Lung (tissue), 12 donors: ENCODE results near the gene RHOBTB1. TPM values are rescaled to one million over a fixed set of nuclear protein-coding genes. Genes with fewer than 3 reads are reported as not detected.

Experiments
- ATAC-seq: fragments of 200-7000 bp; cut with Tn5 transposase; one replicate; pipeline ENCODE4 v1.9.1; 2020; ENCODE audit warnings: moderate number of reproducible peaks; ENCODE audit not compliant: insufficient read depth, low FRiP score
- DNase-seq, 3 donors: peaks; one replicate each; pipeline ENCODE4 v3.0.0-alpha.2; 2013 to 2017
- H3K27ac ChIP-seq, 2 donors: one replicate each; pipeline ENCODE4 v1.5.1; 2013; ENCODE audit warnings: mild to moderate bottlenecking in 2 of 2, moderate library complexity in 2 of 2, control low read depth in 1 of 2, inconsistent platforms in 1 of 2, low read depth in 1 of 2, low read length in 1 of 2
- H3K27me3 ChIP-seq, 3 donors: one replicate each; pipeline ENCODE4 v1.5.1; 2013; ENCODE audit warnings: low read length in 2 of 3; ENCODE audit not compliant: control insufficient read depth in 3 of 3, insufficient read depth in 3 of 3
- H3K36me3 ChIP-seq, 4 donors: one replicate each; pipeline ENCODE4 v1.5.1; 2013; ENCODE audit warnings: low read length in 4 of 4, mild to moderate bottlenecking in 1 of 4, moderate library complexity in 1 of 4; ENCODE audit not compliant: control insufficient read depth in 4 of 4, insufficient read depth in 4 of 4
- H3K4me1 ChIP-seq, 5 donors: one replicate each; pipeline ENCODE4 v1.5.1; 2013; ENCODE audit warnings: low read length in 5 of 5, mild to moderate bottlenecking in 2 of 5, moderate library complexity in 1 of 5; ENCODE audit not compliant: control insufficient read depth in 5 of 5, insufficient read depth in 5 of 5
- H3K4me3 ChIP-seq: one replicate; pipeline ENCODE4 v1.5.1; 2013; ENCODE audit warnings: mild to moderate bottlenecking, control low read depth, moderate library complexity
- H3K9ac ChIP-seq, 2 donors: one replicate each; pipeline ENCODE4 v1.5.1; 2013; ENCODE audit warnings: low read length in 2 of 2, control low read depth in 1 of 2; ENCODE audit not compliant: insufficient read depth in 1 of 2
- H3K9me3 ChIP-seq, 4 donors: one replicate each; pipeline ENCODE4 v1.5.1; 2013; ENCODE audit warnings: low read length in 3 of 4, mild to moderate bottlenecking in 1 of 4, moderate library complexity in 1 of 4; ENCODE audit not compliant: control insufficient read depth in 4 of 4, insufficient read depth in 3 of 4
- CTCF ChIP-seq: IDR thresholded peaks from 2 replicates; pipeline ENCODE4 v1.5.1; 2012; ENCODE audit warnings: mild to moderate bottlenecking; ENCODE audit errors: control extremely low read depth, extremely low read depth
- WGBS, 2 donors: extraction: QIAGEN DNeasy Blood & Tissue Kit; methylation state at CpG; one replicate each; pipeline ENCODE4 v1.1.7; 2013; 5-methylcytosine and 5-hydroxymethylcytosine counted together
- polyA plus RNA-seq, 2 donors: library from polyadenylated mRNA; stranded (reverse); fragments of 200-250 nt; gene quantifications; one replicate each; pipeline ENCODE4 v1.2.1, GENCODE V29; 2013
- total RNA-seq, 2 donors: library from RNA; depleted of rRNA in 1 of 2; stranded (reverse); fragments of >200 nt in 1 of 2; gene quantifications; one replicate each; pipeline ENCODE4 v1.2.1, GENCODE V29; 2014 to 2021
- donor health status: control.
- donor health status: control.
- donor health status: Bipolar disorder and iron deficiency.
- donor health status: healthy.
- donor health status: DM: yes; HTN: yes; CAD: no.

The RHOBTB1 gene
- total and polyA plus RNA-seq, 4 donors = 4.8 to 27.2 (median 8.0) TPM

- ATAC-seq (no peak), DNase-seq (no peak)
- H3K4me3 ChIP-seq = no peak overlapping the region
- TF ChIP-seq CTCF = no peak
- H3K36me3 ChIP-seq = no peaks in the 10 kb centered on the region
- peaks cover 0 to 7% (median 1%) of the 10 kb centered on the region in 4 donors for H3K9me3 ChIP-seq
- 91 to 95% methylated on average over 4 of the region's 4 CpGs for WGBS, 2 donors
- no peak overlapping the region for H3K9ac ChIP-seq
- no peaks in the 10 kb centered on the region for H3K27me3 ChIP-seq
- no peak overlapping the region for H3K27ac ChIP-seq
- H3K4me1 ChIP-seq = peaks cover 0 to 12% (median 0%) of the 10 kb centered on the region in 5 donors
Observed at GRCh38 chr10:60853107-60853506, 90.9 kb downstream of the RHOBTB1 start.

GRCh38 chr10:60849740-60850139 is 94.2 kb downstream of the RHOBTB1 start:
- H3K9ac ChIP-seq = no peak overlapping the region

GRCh38 chr10:60849217-60849616 is 94.8 kb downstream of the RHOBTB1 start:
- ATAC-seq (no peak), DNase-seq (no peak)
- Histone ChIP-seq H3K4me3 (no peak overlapping the region), H3K4me1 (peaks cover 0 to 17% (median 3%) of the 10 kb centered on the region in 5 donors), H3K9me3 (peaks cover 0 to 4% (median 0%) of the 10 kb centered on the region in 4 donors), H3K27me3 (no peaks in the 10 kb centered on the region), H3K9ac (no peak overlapping the region), H3K36me3 (no peaks in the 10 kb centered on the region), H3K27ac (no peak overlapping the region)
- TF ChIP-seq CTCF = no peak
- 65 to 88% methylated on average over 3 of the region's 3 CpGs for WGBS, 2 donors

More at GRCh38 chr10:60849740-60850139, 94.2 kb downstream of the RHOBTB1 start:
- Histone ChIP-seq H3K27ac (no peak overlapping the region), H3K36me3 (no peaks in the 10 kb centered on the region), H3K4me1 (peaks cover 0 to 17% (median 3%) of the 10 kb centered on the region in 5 donors), H3K9me3 (peaks cover 0 to 4% (median 0%) of the 10 kb centered on the region in 4 donors), H3K4me3 (no peak overlapping the region), H3K27me3 (no peaks in the 10 kb centered on the region)
- WGBS, 2 donors = 68 to 85% methylated on average over 1 of the region's 1 CpG
- TF ChIP-seq CTCF = no peak
- ATAC-seq (no peak), DNase-seq (no peak)

- ATAC-seq (no peak), DNase-seq (no peak)
- H3K36me3 ChIP-seq = no peaks in the 10 kb centered on the region
- peaks cover 0 to 17% (median 3%) of the 10 kb centered on the region in 5 donors for H3K4me1 ChIP-seq
- TF ChIP-seq CTCF = no peak
- no peak overlapping the region for H3K4me3 ChIP-seq
- 85 to 95% methylated on average over 5 of the region's 5 CpGs for WGBS, 2 donors
- no peak overlapping the region for H3K9ac ChIP-seq
- peaks cover 0 to 4% (median 0%) of the 10 kb centered on the region in 4 donors for H3K9me3 ChIP-seq
- H3K27me3 ChIP-seq = no peaks in the 10 kb centered on the region
- H3K27ac ChIP-seq = no peak overlapping the region
Observed at GRCh38 chr10:60848680-60849079, 95.3 kb downstream of the RHOBTB1 start.
